HG02870 (cell line): ENCODE results near the gene NAT8L.
A peak's percentile ranks its signal among the peaks of the same experiment; 100 is the strongest.
"Not testable (repeated sequence)": the region's sequence is repeated elsewhere in the genome, so short reads cannot be mapped to it uniquely, and the experiment has no call there.

Source experiments
- ATAC-seq: cut with Tn5 transposase; IDR thresholded peaks from one replicate; pipeline ENCODE4 v1.9.1; 2021; ENCODE audit warnings: mild to moderate bottlenecking, moderate library complexity; ENCODE audit not compliant: unreplicated experiment

The NAT8L gene

GRCh38 chr4:2059046-2059725 is at the start of gene NAT8L:
TSS of gene NAT8L (plus strand) at chr4:2059327. CDS start at chr4:2059512, 185 bp downstream.
- ATAC-seq, result no peak

GRCh38 chr4:2009651-2010233 is 49.4 kb upstream of the NAT8L start:
- ATAC-seq, result no peak

- ATAC-seq, result no peak
These were observed 47.5 kb upstream of the NAT8L start for GRCh38 chr4:2011583-2011982.

- no peak for ATAC-seq
These were observed 44.1 kb upstream of the NAT8L start for GRCh38 chr4:2015008-2015407.

GRCh38 chr4:2021358-2022018 is 37.6 kb upstream of the NAT8L start:
- ATAC-seq, result not testable (repeated sequence)

DNA sequence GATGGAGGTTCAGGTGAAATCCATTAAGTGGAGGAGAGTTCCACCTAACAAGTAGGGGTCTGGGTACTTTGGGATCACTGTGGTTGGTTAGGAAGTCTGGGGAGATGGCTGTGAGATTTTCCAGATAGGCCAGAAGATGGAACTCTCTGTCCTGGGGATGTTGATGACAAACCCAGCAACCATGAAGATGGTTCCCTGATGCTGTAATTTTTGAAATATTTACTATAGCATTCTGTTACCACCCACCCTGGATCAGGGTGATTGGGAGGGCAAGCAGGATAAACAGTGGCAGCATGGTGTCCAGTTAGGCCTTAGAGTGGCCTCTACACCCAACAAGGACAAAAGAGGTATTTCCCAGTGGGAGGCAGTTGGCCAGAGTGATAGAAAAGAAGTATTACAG is 34.4 kb upstream of the NAT8L start:
- no peak for ATAC-seq

- no peak for ATAC-seq
These were observed 33.3 kb upstream of the NAT8L start for GRCh38 chr4:2025817-2026216.

DNA sequence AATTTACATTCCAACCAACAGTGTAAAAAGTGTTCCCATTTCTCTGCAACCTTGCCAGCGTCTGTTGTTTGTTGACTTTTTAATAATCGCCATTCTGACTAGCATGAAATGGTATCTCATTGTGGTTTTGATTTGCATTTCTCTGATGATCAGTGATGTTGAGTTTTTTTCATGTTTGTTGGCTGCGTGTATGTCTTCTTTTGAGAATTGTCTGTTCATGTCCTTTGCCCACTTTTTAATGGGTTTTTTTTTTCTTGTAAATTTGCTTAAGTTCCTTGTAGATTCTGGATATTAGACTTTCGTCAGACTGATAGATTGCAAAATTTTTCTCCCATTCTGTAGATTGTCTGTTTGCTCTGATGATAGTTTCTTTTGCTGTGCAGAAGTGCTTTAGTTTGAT is 32.0 kb upstream of the NAT8L start:
- ATAC-seq, result not testable (repeated sequence)

DNA sequence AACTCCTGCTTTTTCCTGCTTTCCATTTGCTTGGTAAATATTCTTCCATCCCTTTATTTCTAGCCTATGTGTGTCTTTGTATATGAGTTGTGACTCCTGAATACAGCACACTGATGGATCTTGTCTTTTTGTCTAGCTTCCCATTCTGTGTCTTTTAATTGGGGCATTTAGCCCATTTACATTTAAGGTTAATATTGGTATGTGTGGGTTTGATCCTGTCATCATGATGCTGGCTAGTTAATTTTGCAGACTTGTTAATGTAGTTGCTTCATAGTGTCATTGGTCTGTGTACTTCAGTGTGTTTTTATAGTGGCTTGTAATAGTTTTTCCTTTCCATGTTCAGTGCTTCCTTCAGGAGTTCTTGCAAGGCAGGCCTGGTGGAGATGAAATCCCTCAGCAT is 28.0 kb upstream of the NAT8L start:
- ATAC-seq, result not testable (repeated sequence)

GRCh38 chr4:2036327-2036726 is 22.8 kb upstream of the NAT8L start:
- no peak for ATAC-seq

DNA sequence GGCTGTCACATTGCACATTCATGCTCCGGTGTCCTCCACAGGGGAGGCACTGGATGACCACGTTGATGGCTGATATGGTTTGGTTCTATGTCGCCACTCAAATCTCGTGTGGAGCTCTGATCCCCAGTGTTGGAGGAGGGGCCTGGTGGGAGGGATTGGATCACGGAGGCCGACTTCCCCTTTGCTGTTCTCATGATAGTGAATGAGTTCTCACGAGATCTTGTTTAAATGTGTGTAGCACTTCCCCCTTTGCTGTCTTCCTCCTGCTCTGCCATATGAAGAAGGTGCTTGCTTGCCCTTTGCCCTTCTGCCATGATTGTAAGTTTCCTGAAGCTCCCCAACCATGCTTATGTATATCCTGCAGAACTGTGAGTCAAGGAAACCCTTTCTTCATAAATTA is 22.3 kb upstream of the NAT8L start:
- no peak for ATAC-seq

DNA sequence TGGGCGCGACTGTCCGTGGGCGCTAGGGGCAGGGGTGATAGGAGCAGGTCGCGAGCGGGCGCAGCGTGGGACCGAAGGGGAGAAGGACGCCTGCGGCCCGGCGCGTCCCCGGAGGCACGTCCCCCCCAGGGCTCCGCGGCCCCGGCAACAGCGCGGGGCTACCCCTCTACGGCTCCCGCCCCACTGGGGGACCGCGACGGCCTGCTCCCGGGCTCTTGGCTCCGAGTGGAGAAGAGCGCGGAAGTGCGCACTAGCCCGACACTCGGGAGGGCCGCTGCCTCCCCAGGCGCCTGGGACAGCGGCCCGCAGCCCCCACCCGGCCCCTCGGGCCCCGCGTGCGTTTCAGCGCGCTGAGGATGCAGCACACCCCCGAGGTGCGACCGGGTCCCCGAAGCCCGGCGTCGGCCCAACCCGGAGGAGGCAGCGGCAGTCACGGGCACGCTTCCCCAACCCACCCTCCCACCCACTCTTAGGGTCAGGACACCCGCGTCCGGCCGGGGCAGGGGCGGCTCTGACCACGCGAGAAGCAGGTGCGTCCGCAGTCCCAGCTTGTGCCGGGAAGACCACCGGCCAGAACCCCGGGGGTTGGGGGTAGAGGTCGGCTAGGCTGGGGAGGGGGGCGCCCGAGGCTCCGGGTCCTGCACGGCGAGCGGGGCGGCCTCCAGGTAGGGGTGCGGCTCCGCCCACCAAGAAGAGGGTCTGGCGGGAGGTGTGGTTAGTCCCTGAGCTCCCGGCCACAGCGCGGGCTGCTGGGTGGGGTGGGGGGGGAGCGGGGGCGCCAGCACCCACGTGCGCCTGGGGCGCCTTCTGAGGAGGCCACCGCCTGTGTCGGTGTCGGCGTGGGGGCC is 18.5 kb upstream of the NAT8L start:
- no peak for ATAC-seq

DNA sequence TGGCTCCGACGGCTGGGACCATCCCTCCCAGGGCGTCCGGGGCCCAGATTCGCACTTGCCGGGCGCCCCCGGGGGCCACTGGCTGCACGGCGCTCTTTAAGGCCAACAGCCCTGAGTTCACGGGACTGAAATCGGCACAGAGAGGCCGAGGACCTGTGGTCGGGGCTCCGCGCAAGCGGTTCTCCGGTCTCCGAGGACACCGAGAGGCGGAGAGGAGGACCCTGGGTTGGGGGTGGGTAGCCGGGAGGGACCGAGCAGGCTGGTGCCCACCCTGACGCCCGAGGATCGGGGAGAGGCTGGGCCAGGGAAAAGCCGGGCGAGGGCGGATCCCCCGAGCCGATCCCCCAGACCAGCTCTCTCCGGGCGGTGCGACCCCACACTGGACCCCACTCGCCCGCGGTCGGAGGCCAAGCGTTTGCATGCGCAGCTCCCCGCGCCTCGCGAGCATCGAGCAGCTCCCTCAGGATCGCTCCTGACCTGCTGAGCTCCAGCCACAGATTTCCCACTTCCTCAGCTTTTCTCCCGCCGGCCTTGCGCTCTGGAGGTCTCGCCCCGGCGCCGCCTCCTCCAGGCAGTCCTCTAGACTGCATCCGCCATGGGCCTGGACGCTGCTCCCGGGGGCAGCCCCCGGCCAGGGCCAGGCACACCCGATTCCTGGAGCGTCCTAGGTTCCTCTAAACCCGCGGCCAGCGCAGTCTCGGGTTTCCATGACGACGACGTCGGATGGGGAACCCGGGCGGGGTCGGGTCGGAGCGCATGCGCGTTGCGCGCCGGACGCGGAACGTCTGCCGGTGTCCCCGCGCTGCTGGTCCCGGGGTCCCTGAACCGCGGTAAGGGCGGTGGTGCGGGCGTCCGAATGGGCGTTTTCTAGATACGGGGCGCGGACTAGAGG is 17.6 kb upstream of the NAT8L start:
- peak; percentile 74 for ATAC-seq

DNA sequence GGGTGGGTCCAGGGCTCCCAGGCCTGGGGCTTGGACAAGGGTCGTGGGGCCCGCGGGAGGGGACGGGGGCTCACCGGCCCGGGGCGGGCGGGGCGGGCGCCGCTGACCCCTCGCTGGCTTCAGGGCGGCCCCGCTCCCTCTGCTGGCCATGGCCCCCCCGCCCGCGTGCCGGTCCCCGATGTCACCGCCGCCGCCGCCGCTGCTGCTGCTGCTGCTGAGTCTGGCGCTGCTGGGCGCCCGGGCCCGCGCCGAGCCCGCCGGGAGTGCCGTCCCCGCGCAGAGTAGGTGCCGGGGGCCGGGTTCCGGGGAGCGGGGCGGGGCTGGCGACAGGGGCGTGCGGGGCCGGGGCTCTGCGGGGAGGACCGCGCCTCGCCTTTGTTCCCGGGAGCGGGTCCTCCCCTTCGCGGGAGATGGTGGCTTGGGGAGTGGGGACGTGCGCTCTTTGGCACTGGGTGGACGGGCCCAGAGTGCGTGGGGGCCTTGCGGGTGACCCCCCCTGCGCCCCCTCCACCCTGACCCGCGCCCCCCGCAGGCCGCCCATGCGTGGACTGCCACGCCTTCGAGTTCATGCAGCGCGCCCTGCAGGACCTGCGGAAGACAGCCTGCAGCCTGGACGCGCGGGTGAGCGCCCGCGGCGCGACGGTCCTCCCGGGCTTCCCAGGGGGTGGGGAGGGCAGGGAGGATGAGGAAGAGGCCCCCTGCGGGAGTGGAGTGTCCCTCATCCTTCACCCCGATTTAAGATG is 16.8 kb upstream of the NAT8L start:
- no peak for ATAC-seq

DNA sequence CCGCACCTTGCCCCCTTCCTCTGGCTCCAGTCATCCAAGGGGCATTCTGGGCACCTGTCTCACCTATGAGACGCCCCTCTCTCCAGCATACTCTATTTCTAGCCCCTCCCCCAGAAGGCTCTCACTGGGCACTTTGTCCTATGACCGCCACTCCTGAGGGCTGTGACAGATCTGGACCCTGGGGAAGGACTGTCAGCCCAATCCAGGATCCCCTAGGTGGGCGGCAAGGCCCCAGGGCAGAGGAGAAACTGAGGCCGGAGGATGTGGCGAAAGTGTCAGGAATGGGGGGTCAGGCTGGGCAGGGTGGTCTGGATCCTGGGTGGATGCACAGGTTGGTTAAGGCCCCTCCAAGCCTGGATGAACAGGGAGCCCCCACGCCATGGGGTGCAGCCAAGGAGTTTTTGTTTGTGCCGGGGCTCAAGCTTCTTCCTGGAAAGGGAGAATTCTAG is 16.2 kb upstream of the NAT8L start:
- ATAC-seq, result no peak

GRCh38 chr4:2043396-2044118 is 15.6 kb upstream of the NAT8L start:
- ATAC-seq, result no peak

DNA sequence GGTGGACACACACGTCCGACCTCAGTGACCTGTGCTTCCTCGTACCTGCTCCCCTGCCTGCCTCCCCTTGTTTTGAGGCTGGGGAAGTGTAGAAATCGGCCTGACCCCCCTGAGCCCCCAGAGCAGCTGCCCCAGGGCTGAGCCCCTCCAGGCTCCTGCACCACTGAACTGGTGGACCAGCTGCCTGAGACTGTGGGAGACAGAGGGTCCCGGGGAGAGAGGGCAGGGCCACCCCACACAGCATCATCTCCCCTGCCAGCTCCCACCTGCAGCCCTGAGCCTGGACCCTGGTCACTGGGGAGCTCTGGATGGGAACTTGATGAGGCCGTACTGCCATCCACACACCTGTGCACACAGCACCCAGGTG is 15.0 kb upstream of the NAT8L start:
- no peak for ATAC-seq

- no peak for ATAC-seq
These were observed 14.3 kb upstream of the NAT8L start for GRCh38 chr4:2044542-2045517.
